Stimulated activated CD8-positive, alpha-beta memory T cell treated with anti-CD3 and anti-CD28 coated beads, Interleukin-4, amount 100 ng/mL, for 48 hours (primary cell): ENCODE data around the gene STK4.

ENCODE experiments used
- DNase-seq: peaks from one replicate; pipeline ENCODE4 v3.0.0-alpha.2; 2020

The STK4 gene

GRCh38 chr20:45032781-45033180, 66.5 kb downstream of the STK4 start:
- DNase-seq: no peak

GRCh38 chr20:45034436-45034835, 68.1 kb downstream of the STK4 start:
- no peak for DNase-seq

GRCh38 chr20:45036044-45036755, 69.9 kb downstream of the STK4 start:
- peak; percentile 72 for DNase-seq

- DNase-seq: no peak
Measured at GRCh38 chr20:45037050-45037449, 70.7 kb downstream of the STK4 start.

GRCh38 chr20:45037635-45038034, 71.3 kb downstream of the STK4 start:
- no peak for DNase-seq

DNA sequence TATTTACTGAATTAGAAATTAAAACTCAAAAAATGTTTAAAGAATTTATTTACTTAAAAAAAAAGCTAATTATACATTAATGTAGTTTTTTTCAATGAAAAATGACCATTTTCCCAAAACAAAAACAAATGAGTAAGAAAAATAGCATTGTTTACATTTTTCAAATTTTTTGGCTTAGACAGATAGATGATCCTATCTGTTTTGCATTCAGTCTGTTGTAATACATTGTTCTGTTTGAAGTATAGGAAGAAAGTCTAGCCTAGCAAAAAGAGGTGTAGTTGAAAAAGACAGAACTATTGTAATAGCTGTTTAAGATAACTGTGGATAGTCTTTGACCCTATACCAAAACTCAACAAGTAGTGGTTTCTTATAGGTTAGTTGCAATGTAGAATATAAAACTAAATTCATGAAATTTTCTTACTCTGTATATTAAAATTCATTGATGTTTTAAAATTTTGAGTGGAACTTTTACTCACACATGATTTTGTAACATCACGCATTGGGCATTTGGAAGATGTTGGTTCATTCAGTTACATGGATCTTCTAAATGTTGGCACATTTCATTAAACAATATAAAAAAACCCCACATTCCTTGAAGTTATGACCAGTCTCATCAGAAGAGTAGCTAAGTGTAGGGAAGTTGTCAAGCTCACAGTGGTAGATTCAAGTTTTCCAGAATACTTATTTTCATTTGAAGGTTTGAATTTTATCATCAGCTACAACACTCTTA, 72.6 kb downstream of the STK4 start:
- DNase-seq: no peak

- no peak for DNase-seq
Measured at GRCh38 chr20:45039475-45039820, 73.1 kb downstream of the STK4 start.

- DNase-seq: no peak
Measured at GRCh38 chr20:45041464-45042337, 75.4 kb downstream of the STK4 start.

GRCh38 chr20:45042978-45043377, 76.7 kb downstream of the STK4 start:
- DNase-seq: no peak

- DNase-seq: no peak
Measured at GRCh38 chr20:45044084-45044573, 77.8 kb downstream of the STK4 start.

DNA sequence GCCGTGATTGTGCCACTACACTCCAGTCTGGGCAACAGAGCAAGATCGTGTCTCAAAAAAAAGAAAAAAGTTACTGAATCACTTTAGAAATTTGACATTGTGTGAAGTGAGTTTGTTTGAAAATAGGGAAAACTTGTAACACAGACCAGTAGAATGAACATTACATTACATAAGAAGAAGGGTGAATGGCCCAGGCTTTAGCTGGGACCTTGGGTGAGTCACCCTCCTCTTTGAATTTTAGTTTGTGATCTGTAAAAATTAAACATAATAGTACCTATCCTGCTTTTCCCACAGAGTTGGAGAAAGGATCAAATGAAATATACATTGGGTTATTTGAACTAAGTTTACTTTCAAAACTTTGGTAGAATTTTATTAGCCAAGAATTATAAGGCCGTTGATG, 78.3 kb downstream of the STK4 start:
- no peak for DNase-seq

GRCh38 chr20:45047581-45048119, 81.3 kb downstream of the STK4 start:
- no peak for DNase-seq

- DNase-seq: no peak
Measured at GRCh38 chr20:45049438-45049837, 83.1 kb downstream of the STK4 start.

GRCh38 chr20:45049904-45050471, 83.7 kb downstream of the STK4 start:
- no peak for DNase-seq

DNA sequence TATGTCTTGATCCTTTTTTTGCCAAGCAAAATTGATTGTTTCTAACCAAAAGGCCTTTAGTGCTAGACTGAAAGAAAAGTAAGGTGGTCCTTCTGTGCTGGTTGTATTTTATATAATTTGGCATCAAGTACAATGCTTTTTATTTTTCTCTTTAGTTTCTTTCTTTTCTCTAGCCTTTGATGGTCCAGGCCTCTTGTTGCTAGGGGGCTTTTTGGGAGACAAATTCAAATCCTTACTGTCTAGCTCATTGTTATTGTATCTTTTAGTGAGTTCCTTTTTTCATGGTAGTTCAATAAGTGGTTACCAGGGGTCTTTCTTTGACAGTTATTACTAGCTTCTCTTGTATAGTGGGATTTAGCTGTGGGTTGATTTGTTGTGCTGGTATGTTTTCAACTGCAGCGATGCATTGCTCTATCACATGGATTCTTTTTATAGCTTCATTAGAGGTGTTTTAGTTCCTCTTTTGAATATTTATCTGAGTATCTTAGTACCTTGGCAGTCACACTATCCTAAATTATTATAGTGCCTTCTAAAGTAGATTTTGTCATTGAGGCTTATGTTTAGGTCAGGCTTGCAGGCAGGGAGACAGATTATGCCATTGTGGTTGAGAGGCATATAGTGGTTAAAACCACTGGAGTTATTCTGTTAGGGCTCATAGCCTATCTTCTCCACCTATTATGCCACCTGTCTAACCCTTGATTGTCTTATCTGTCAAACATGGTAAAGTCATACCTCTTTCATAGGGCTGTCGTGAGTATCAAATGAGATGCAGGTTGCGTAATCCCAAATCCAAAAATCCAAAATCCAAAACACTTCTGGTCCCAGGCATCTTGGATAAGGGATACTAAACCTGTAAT, 85.1 kb downstream of the STK4 start:
- DNase-seq: no peak

DNA sequence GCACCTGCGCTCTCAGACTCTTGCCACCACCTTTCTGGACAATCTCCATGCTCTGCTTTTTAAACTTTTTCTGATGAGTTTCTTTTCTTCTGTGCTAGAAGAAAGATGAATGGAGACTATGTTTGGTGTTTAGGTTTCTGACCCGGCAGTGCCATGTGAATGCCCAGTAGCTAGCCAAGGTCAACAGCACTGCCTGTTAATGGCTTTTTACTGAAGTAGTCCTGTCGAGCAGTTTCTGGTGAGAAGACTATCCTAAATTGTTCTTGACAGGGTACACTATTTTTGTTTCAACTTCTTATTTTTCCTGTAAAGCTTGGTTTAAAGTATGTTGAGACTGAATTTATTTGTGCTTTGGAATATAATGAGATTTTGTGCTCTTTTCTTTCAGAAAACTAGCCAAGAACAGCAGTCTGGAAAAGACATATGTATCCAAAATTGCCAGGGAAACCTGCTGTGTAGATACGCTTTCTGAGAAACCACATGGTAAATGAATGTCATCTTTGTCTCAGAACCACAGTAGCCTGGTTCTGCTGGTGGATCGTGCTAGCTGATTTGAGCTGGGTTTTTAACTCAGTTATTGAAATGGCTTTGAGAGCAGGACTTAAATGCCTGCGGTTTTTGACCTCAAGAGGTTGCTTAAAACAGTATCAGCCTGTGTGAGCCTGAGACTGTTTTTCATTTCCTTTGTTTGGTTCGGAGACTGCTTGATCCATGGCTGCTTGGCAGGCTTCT, 86.6 kb downstream of the STK4 start:
- no peak for DNase-seq

- DNase-seq: no peak
Measured at GRCh38 chr20:45053430-45054351, 87.4 kb downstream of the STK4 start.

DNA sequence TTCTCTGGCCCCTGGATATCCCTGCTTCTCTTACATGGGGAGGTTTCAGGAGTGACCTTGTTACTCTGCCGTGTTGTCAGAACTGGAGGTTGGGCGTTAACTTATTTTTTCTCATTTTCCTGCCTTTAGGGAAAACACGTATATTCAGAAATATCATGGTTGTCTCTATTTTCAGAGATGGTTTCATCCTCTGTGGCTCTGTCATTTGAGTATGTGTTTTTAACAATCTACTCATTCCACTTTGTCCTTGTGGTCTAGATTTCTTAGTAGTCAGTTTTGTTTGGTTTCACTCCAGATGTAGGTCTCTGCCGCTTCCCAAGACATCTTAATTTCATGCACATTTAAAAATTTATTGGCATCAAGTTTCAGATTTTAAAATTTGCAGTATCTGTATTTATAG, 88.7 kb downstream of the STK4 start:
- no peak for DNase-seq

- no peak for DNase-seq
Measured at GRCh38 chr20:45056473-45057173, 90.3 kb downstream of the STK4 start.
